LNCaP clone FGC (cell line): ENCODE measurements around the gene NEK5.
A peak's percentile ranks its signal among the peaks of the same experiment; 100 is the strongest.

Source experiments
- DNase-seq: peaks from one replicate; pipeline ENCODE4 v3.0.0-alpha.2; 2011; ENCODE audit warnings: low read depth
- H3K4me3 ChIP-seq: 2 replicates; pipeline ENCODE4 v1.5.1; 2011; ENCODE audit warnings: mild to moderate bottlenecking, low read depth, low read length, control low read depth
- CTCF ChIP-seq: IDR thresholded peaks from 2 replicates; pipeline ENCODE4 v1.5.1; 2012; ENCODE audit warnings: mild to moderate bottlenecking; ENCODE audit not compliant: control insufficient read depth, insufficient read depth; ENCODE audit errors: extremely low read depth

The NEK5 gene

GRCh38 chr13:52004511-52005170, 124.2 kb downstream of the NEK5 start:
- no peak for TF ChIP-seq CTCF
- DNase-seq = no peak

GRCh38 chr13:52003541-52003940, 125.3 kb downstream of the NEK5 start:
- H3K4me3 ChIP-seq = no peak overlapping the region
- no peak for DNase-seq
- no peak for TF ChIP-seq CTCF

More at GRCh38 chr13:52004511-52005170, 124.2 kb downstream of the NEK5 start:
- H3K4me3 ChIP-seq = no peak overlapping the region

- no peak overlapping the region for H3K4me3 ChIP-seq
- no peak for TF ChIP-seq CTCF
- no peak for DNase-seq
These were observed 126.5 kb downstream of the NEK5 start for GRCh38 chr13:52002361-52002760.

GRCh38 chr13:52001120-52001731, 127.6 kb downstream of the NEK5 start:
- DNase-seq = no peak
- peak; percentile 34 for TF ChIP-seq CTCF
- no peak overlapping the region for H3K4me3 ChIP-seq

- no peak for TF ChIP-seq CTCF
- H3K4me3 ChIP-seq = peak overlapping the region; percentile 16; the same call in 1 of the 2 replicates
- no peak for DNase-seq
These were observed 129.0 kb downstream of the NEK5 start for GRCh38 chr13:51999921-52000320.

GRCh38 chr13:51999510-51999911, 129.4 kb downstream of the NEK5 start:
- TF ChIP-seq CTCF = peak; percentile 15; the same call in 1 of the 2 replicates
- DNase-seq = peak; percentile 80
- H3K4me3 ChIP-seq = peak overlapping the region; percentile 16; the same call in 1 of the 2 replicates
